CD4-positive, alpha-beta T cell (primary cell): ENCODE data around the gene DROSHA. TPM values are rescaled to one million over a fixed set of nuclear protein-coding genes. Genes with fewer than 3 reads are reported as not detected.

Experiments used
- ATAC-seq: fragments of 200-7000 bp; cut with Tn5 transposase; one replicate; pipeline ENCODE4 v1.10.0; 2022; ENCODE audit warnings: mild to moderate bottlenecking; ENCODE audit not compliant: poor library complexity
- CTCF ChIA-PET: fragments of 350-600 bp; sonication (Branson Sonifier 250); formaldehyde crosslinking; loops from one replicate; lab custom pipeline; 2021; ENCODE audit warnings: antibody characterized with exemption, inconsistent platforms; lab: Charles Lee
- POLR2A ChIA-PET: fragments of 350-600 bp; sonication (Branson Sonifier 250); formaldehyde crosslinking; loops from one replicate; lab custom pipeline; 2021; ENCODE audit warnings: antibody characterized with exemption, inconsistent platforms; lab: Charles Lee
- DNase-seq, 14 experiments: peaks; one replicate each; pipeline ENCODE4 v3.0.0-alpha.2; 2013 to 2020; ENCODE audit warnings: mixed read lengths in 2 of 14
- H3K27ac ChIP-seq, 2 donors: one replicate each; pipeline versions ENCODE4 v1.5.1 to v1.7.0; 2013; ENCODE audit warnings: low read length in 2 of 2, low read depth in 1 of 2, mild to moderate bottlenecking in 1 of 2
- H3K27me3 ChIP-seq, 2 experiments: 1 replicate in 1 of 2; 2 replicates in 1 of 2; pipeline versions ENCODE4 v1.6.1 to v1.7.0; 2013; ENCODE audit warnings: low read length in 2 of 2, control low read depth in 1 of 2, mild to moderate bottlenecking in 1 of 2, moderate library complexity in 1 of 2; ENCODE audit not compliant: insufficient read depth in 2 of 2, control insufficient read depth in 1 of 2
- H3K36me3 ChIP-seq: one replicate; pipeline ENCODE4 v1.6.1; 2013; ENCODE audit warnings: low read length, control low read depth; ENCODE audit not compliant: insufficient read depth
- H3K4me1 ChIP-seq: one replicate; pipeline ENCODE4 v1.6.1; 2013; ENCODE audit warnings: low read length, control low read depth; ENCODE audit not compliant: insufficient read depth
- H3K4me3 ChIP-seq: one replicate; pipeline ENCODE4 v1.5.1; 2013; ENCODE audit warnings: mild to moderate bottlenecking, low read length, moderate library complexity
- H3K9me3 ChIP-seq, 2 experiments: 1 replicate in 1 of 2; 2 replicates in 1 of 2; pipeline versions ENCODE4 v1.6.1 to v1.7.0; 2013; ENCODE audit warnings: low read length in 2 of 2, mild to moderate bottlenecking in 2 of 2, control low read depth in 1 of 2, moderate library complexity in 1 of 2; ENCODE audit not compliant: control insufficient read depth in 1 of 2, insufficient read depth in 1 of 2
- H3K27ac Mint-ChIP-seq: one replicate; pipeline ENCODE4 v1.8.0; 2020; ENCODE audit warnings: mixed read lengths
- H3K27me3 Mint-ChIP-seq: one replicate; pipeline ENCODE4 v1.8.0; 2021; ENCODE audit warnings: mixed read lengths
- H3K36me3 Mint-ChIP-seq: one replicate; pipeline ENCODE4 v1.8.0; 2021; ENCODE audit warnings: low read depth, mixed read lengths
- H3K4me1 Mint-ChIP-seq: one replicate; pipeline ENCODE4 v1.8.0; 2021; ENCODE audit warnings: low read depth, mixed read lengths
- H3K4me3 Mint-ChIP-seq: one replicate; pipeline ENCODE4 v1.8.0; 2020; ENCODE audit warnings: mild to moderate bottlenecking, mixed read lengths
- H3K9me3 Mint-ChIP-seq: one replicate; pipeline ENCODE4 v1.8.0; 2020; ENCODE audit warnings: mixed read lengths
- CTCF ChIP-seq: fragments of 200-600 bp; IDR thresholded peaks from one replicate; pipeline ENCODE4 v1.8.0; 2022; ENCODE audit warnings: antibody characterized with exemption, mild to moderate bottlenecking
- intact Hi-C, 2 experiments: fragments of 100-400 bp; cut with DNase I in 1 of 2; cut with micrococcal nuclease in 1 of 2; formaldehyde crosslinking; loops; one replicate each; pipeline versions ENCODE4 v1.15.1 to v1.9.0; 2023 to 2025; cut with DNase I, micrococcal nuclease
- total RNA-seq, 174 experiments: library from RNA in 2 of 174; stranded (reverse) in 2 of 174; gene quantifications; one replicate each; pipeline ENCODE4 v1.2.3 and lab custom pipeline; 2021 to 2026

Gene DROSHA
- total RNA-seq, 2 experiments from 2014 or later = 28.8 to 38.1 TPM

- H3K4me3 ChIP-seq = no peak overlapping the region
- Mint-ChIP-seq H3K27ac (no peak overlapping the region), H3K36me3 (peaks cover 82% of the 10 kb centered on the region), H3K27me3 (no peaks in the 10 kb centered on the region), H3K4me3 (no peak overlapping the region), H3K9me3 (no peaks in the 10 kb centered on the region), H3K4me1 (no peaks in the 10 kb centered on the region)
- POLR2A ChIA-PET = no interaction called here
- H3K9me3 ChIP-seq = no peaks in the 10 kb centered on the region
- CTCF ChIA-PET = no interaction called here
- TF ChIP-seq CTCF = no peak
- ATAC-seq (no peak), DNase-seq (no peak)
- no peak overlapping the region for H3K27ac ChIP-seq
- intact Hi-C loops = no loop called here
- no peaks in the 10 kb centered on the region for H3K27me3 ChIP-seq
- H3K36me3 ChIP-seq = peaks cover 40% of the 10 kb centered on the region
- H3K4me1 ChIP-seq = no peaks in the 10 kb centered on the region
Measured at GRCh38 chr5:31469886-31470285, 62.0 kb downstream of the DROSHA start.

DNA sequence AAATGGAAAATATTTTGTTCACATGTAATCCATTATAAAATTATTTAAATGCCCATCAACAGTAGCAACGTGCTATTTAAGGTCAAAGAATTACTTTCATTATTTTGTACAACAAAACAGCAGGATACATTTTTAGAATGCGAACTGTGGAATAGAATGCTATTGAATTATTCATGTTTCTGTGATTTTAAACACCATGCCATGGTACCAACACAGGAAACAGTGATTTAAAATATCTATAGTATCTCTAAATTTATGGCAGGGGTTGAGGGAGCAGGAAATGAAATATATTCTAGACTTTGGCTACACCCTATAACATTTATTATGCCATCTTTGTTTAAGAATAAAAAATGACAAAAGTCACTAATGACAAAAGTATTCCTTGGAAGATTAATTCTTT, 62.4 kb downstream of the DROSHA start:
- ATAC-seq (no peak), DNase-seq (no peak)
- no peak for TF ChIP-seq CTCF
- Mint-ChIP-seq H3K36me3 (peaks cover 82% of the 10 kb centered on the region), H3K9me3 (no peaks in the 10 kb centered on the region), H3K4me1 (no peaks in the 10 kb centered on the region), H3K27me3 (no peaks in the 10 kb centered on the region), H3K27ac (no peak overlapping the region), H3K4me3 (no peak overlapping the region)
- Histone ChIP-seq H3K4me3 (no peak overlapping the region), H3K27me3 (no peaks in the 10 kb centered on the region), H3K4me1 (no peaks in the 10 kb centered on the region), H3K9me3 (no peaks in the 10 kb centered on the region), H3K36me3 (peaks cover 42% of the 10 kb centered on the region), H3K27ac (no peak overlapping the region)
- intact Hi-C loops = no loop called here
- POLR2A ChIA-PET = no interaction called here
- CTCF ChIA-PET = no interaction called here

DNA sequence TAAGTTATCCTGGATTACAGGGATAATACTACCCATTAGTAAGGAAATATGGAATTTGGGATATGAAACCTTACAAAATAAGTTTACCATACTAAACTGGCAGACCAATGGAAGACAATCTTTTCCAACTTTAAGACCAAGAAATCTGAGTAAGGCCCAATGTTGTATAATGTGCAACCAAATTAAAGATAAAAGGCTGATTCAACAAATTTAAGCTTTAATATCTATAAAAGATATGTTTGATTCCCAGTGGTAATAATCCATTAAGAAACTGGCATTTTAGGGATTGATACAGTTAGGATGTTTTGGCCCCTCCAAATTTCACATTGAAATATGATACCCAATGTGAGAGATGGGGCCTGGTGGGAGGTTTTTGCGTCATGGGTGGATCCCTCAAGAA, 66.6 kb downstream of the DROSHA start:
- Histone ChIP-seq H3K9me3 (peaks cover 0 to 22% of the 10 kb centered on the region in 2 experiments), H3K36me3 (peaks cover 69% of the 10 kb centered on the region), H3K4me1 (no peaks in the 10 kb centered on the region), H3K27ac (no peak overlapping the region), H3K4me3 (no peak overlapping the region), H3K27me3 (no peaks in the 10 kb centered on the region)
- H3K27ac Mint-ChIP-seq = no peak overlapping the region
- H3K36me3 Mint-ChIP-seq = peaks cover 98% of the 10 kb centered on the region
- POLR2A ChIA-PET = no interaction called here
- no peak for DNase-seq
- no peaks in the 10 kb centered on the region for H3K27me3 Mint-ChIP-seq
- H3K4me3 Mint-ChIP-seq = no peak overlapping the region
- no peak for ATAC-seq
- CTCF ChIA-PET = no interaction called here
- intact Hi-C loops = no loop called here
- no peaks in the 10 kb centered on the region for H3K4me1 Mint-ChIP-seq
- TF ChIP-seq CTCF = no peak
- H3K9me3 Mint-ChIP-seq = peaks cover 15% of the 10 kb centered on the region
